ENCODE results near the gene JAZF1. TPM values are rescaled to one million over a fixed set of nuclear protein-coding genes. Genes with fewer than 3 reads are reported as not detected.
A peak's percentile ranks its signal among the peaks of the same experiment; 100 is the strongest.

Gene JAZF1
- total RNA-seq, 2 experiments from 2014 or later = 2.8 to 3.3 TPM

DNA sequence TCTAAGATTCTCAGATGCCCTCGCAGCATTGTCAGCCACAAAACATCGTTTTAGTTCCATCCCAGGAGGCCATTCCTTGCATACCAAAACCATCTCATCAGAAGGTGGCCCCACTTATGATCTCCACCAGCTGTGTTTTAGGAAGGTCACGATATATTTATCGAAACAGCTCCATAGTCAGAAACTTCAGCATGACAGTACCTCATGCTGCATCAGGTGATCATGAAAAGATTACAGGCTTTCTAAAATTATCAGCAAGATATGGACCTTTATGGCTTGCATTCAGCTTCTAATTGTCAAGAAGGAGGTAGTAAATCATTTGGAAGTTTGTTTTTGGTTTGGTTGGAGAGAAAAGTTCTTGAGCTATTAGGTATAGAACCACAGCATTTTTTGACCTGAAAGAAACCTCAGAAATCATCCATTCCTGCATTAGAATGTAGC lies 20.0 kb downstream of the JAZF1 start:
- Mint-ChIP-seq H3K4me3 (no peak overlapping the region), H3K27me3 (ENCODE audit: low read depth) (no peaks in the 10 kb centered on the region), H3K36me3 (ENCODE audit: low read depth) (no peaks in the 10 kb centered on the region), H3K9me3 (ENCODE audit: insufficient read depth) (no peaks in the 10 kb centered on the region), H3K4me1 (ENCODE audit: low read depth) (peaks cover 6% of the 10 kb centered on the region), H3K27ac (no peak overlapping the region)
- ChIA-PET CTCF (no interaction called here), POLR2A (no interaction called here)
- DNase-seq (no peak), ATAC-seq (no peak)

DNA sequence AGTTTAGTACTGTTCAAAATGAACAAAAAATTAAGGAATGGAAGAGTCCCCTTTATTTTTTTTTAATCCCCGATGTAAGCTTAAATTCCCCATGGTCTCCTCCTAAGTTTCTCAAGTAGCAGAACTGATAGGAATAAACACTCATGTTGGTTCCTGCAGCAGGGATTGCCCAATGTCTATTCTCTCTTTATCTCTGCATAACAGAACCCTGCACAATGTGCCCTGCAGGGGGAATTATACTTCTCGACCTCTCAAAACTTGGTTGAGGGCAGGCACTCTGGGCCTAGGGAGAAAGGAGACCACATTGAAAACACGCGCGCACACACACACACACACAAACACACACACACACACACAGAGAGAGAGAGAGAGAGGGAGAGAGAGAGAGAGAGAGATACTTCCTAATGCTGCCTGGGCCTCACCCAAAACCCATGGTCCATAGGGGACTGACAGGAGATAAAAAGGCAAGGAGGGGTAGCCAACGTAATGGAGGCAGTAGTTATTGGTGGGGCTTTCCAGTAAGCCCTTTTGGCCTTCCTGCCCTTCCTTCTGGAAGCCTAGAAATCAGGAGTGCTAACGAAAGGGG lies 22.7 kb downstream of the JAZF1 start:
- Mint-ChIP-seq H3K4me1 (ENCODE audit: low read depth) (peaks cover 28% of the 10 kb centered on the region), H3K27ac (no peak overlapping the region), H3K36me3 (ENCODE audit: low read depth) (no peaks in the 10 kb centered on the region), H3K4me3 (no peak overlapping the region), H3K27me3 (ENCODE audit: low read depth) (no peaks in the 10 kb centered on the region), H3K9me3 (ENCODE audit: insufficient read depth) (no peaks in the 10 kb centered on the region)
- CTCF ChIA-PET = no interaction called here
- ATAC-seq = no peak
- POLR2A ChIA-PET = no interaction called here
- DNase-seq = no peak

DNA sequence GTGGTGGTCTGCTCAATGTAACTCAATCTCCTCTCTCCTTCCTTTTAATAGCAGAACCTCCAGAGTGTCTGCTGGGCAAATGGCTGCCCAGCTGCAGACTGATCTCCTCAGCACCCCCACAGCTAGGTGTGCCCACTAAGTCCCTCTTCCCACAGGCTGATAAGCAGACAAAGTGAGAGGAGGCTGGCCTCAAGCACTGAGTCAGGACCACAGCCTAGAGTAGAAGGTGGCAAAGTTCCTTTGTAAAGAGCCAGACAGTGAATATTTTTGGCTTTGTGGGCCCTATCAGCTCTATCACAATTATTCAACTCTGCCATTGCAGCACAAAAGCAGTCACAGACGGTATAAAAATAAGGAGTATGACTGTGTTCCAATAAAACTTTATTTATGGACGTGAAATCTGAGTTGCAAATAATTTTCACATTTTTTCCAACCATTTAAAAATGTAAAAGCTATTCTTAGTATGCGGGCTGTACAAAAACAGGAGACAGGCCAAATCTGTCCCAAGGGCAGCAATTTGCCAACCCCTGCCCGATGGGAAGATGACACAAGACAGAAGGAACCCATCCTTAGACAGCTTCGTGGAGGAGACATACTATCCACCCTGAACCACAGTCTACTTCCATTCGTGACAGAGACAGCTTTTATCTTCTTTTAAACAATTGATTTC lies 23.4 kb downstream of the JAZF1 start:
- Mint-ChIP-seq H3K36me3 (ENCODE audit: low read depth) (no peaks in the 10 kb centered on the region), H3K9me3 (ENCODE audit: insufficient read depth) (no peaks in the 10 kb centered on the region), H3K4me3 (no peak overlapping the region), H3K4me1 (ENCODE audit: low read depth) (peaks cover 33% of the 10 kb centered on the region), H3K27ac (no peak overlapping the region), H3K27me3 (ENCODE audit: low read depth) (no peaks in the 10 kb centered on the region)
- no peak for ATAC-seq
- no peak for DNase-seq
- POLR2A ChIA-PET = no interaction called here
- CTCF ChIA-PET = no interaction called here

GRCh38 chr7:28156401-28156800 lies 24.2 kb downstream of the JAZF1 start:
- Mint-ChIP-seq H3K27me3 (ENCODE audit: low read depth) (no peaks in the 10 kb centered on the region), H3K4me1 (ENCODE audit: low read depth) (peaks cover 38% of the 10 kb centered on the region), H3K36me3 (ENCODE audit: low read depth) (no peaks in the 10 kb centered on the region), H3K27ac (no peak overlapping the region), H3K9me3 (ENCODE audit: insufficient read depth) (no peaks in the 10 kb centered on the region), H3K4me3 (no peak overlapping the region)
- DNase-seq (no peak), ATAC-seq (no peak)
- POLR2A ChIA-PET = no interaction called here
- CTCF ChIA-PET = no interaction called here

GRCh38 chr7:28155964-28156363 lies 24.6 kb downstream of the JAZF1 start:
- ATAC-seq = no peak
- Mint-ChIP-seq H3K4me1 (ENCODE audit: low read depth) (peaks cover 38% of the 10 kb centered on the region), H3K9me3 (ENCODE audit: insufficient read depth) (no peaks in the 10 kb centered on the region), H3K27ac (no peak overlapping the region), H3K36me3 (ENCODE audit: low read depth) (no peaks in the 10 kb centered on the region), H3K4me3 (no peak overlapping the region), H3K27me3 (ENCODE audit: low read depth) (no peaks in the 10 kb centered on the region)
- ChIA-PET CTCF (no interaction called here), POLR2A (no interaction called here)
- no peak for DNase-seq

- H3K27ac Mint-ChIP-seq = no peak overlapping the region
- CTCF ChIA-PET = no interaction called here
- H3K4me1 Mint-ChIP-seq (ENCODE audit: low read depth) = peaks cover 38% of the 10 kb centered on the region
- ATAC-seq (peak; percentile 61), DNase-seq (no peak)
- no peak overlapping the region for H3K4me3 Mint-ChIP-seq
- POLR2A ChIA-PET = no interaction called here
- H3K9me3 Mint-ChIP-seq (ENCODE audit: insufficient read depth) = no peaks in the 10 kb centered on the region
- H3K27me3 Mint-ChIP-seq (ENCODE audit: low read depth) = no peaks in the 10 kb centered on the region
- H3K36me3 Mint-ChIP-seq (ENCODE audit: low read depth) = no peaks in the 10 kb centered on the region
Observed at GRCh38 chr7:28155019-28155660, 25.5 kb downstream of the JAZF1 start.

DNA sequence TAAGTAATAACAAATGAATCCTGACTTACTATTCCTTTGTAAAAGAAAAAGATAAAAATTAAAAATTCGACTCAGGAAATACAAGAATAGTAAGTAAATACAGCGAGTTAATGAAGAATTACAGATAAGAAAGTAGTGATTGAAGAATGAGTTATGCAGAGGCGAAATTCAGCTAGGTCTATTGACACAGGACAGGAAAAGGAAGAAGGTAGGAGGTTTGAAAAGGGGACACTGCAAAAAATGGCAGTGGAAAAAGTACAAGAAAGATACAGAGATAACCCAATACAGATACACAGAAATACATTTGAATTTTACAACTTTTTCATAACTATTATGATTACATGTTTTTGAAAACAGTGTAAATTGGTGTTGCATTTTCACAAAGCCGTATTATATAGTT lies 28.0 kb downstream of the JAZF1 start:
- DNase-seq (no peak), ATAC-seq (no peak)
- Mint-ChIP-seq H3K4me3 (no peak overlapping the region), H3K4me1 (ENCODE audit: low read depth) (peaks cover 40% of the 10 kb centered on the region), H3K9me3 (ENCODE audit: insufficient read depth) (no peaks in the 10 kb centered on the region), H3K27me3 (ENCODE audit: low read depth) (no peaks in the 10 kb centered on the region), H3K27ac (no peak overlapping the region), H3K36me3 (ENCODE audit: low read depth) (no peaks in the 10 kb centered on the region)
- CTCF ChIA-PET = interaction anchor here (1.3 kb wide), 1 partner anchor 59 kb away, joined by 3 read pairs; no protein-coding TSS in a partner anchor
- POLR2A ChIA-PET = no interaction called here

DNA sequence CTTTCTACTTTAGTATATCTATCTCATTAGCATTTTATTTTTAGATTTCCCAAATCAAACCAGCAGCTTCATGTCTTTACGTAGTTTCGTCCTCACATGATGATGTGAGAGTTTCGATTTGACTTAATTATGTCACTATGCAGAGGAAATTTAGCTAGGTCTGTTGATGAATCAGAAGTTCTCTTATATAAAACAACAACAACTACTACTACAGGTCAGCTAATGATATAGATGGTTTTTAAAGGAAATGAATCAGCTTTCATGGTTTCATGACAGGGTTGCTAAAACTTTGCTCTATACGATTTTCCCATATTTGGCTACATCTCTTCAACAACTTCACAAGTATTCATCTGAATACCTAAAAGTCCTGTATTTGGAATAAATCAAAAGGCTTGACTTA lies 28.6 kb downstream of the JAZF1 start:
- no peaks in the 10 kb centered on the region for H3K9me3 Mint-ChIP-seq (ENCODE audit: insufficient read depth)
- H3K27me3 Mint-ChIP-seq (ENCODE audit: low read depth) = no peaks in the 10 kb centered on the region
- H3K36me3 Mint-ChIP-seq (ENCODE audit: low read depth) = no peaks in the 10 kb centered on the region
- ChIA-PET POLR2A (no interaction called here), CTCF (interaction anchor here (0.6 to 1.3 kb wide), 2 partner anchors 55 to 58 kb away, joined by 3 read pairs; no protein-coding TSS in a partner anchor)
- H3K27ac Mint-ChIP-seq = no peak overlapping the region
- peak; percentile 74 for ATAC-seq
- DNase-seq = no peak
- peaks cover 40% of the 10 kb centered on the region for H3K4me1 Mint-ChIP-seq (ENCODE audit: low read depth)
- H3K4me3 Mint-ChIP-seq = no peak overlapping the region

DNA sequence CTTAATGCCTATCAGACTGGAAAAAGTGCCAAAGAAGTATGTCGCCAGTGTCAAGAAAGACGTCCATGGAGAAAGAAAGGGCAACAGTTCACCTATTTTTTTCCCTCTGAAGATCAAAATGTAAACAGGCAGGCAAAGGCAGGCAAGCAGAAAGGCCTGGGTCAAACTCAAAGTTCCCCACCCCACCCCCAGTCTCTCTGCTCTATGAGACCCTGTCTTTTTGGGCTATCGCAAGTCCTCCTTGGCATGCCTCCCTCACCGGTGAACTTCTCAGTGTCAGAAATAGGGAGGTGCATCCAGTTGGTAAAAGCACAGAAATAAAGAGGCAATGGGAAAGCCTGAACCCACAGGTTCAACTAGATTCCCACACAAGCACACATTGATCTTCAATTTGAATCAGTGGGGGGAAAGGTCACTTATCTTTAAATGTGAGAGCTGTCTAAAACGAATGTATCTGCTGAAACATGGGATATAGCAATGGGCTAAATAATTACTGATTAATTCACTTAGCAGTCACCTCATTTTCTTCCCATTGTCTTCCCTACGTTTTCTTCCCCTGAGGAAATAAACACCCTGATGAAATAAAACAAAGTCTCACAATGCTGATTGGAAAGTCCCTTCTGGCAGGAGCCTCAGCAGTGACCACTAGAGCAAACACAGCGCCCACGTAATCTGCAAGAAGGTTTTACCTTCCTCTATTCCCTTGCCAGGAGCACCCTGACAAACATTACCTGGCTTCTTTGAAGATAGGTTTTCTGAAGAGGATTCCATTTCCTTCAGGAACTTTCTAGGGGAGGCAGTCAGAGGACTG lies 31.1 kb downstream of the JAZF1 start:
- CTCF ChIA-PET = interaction anchor here (0.9 kb wide), 1 partner anchor 213 kb away, joined by 3 read pairs; no protein-coding TSS in a partner anchor
- H3K27ac Mint-ChIP-seq = no peak overlapping the region
- H3K27me3 Mint-ChIP-seq (ENCODE audit: low read depth) = no peaks in the 10 kb centered on the region
- no peaks in the 10 kb centered on the region for H3K36me3 Mint-ChIP-seq (ENCODE audit: low read depth)
- H3K4me3 Mint-ChIP-seq = no peak overlapping the region
- DNase-seq = no peak
- POLR2A ChIA-PET = no interaction called here
- no peaks in the 10 kb centered on the region for H3K9me3 Mint-ChIP-seq (ENCODE audit: insufficient read depth)
- peaks cover 25% of the 10 kb centered on the region for H3K4me1 Mint-ChIP-seq (ENCODE audit: low read depth)
- no peak for ATAC-seq

- ChIA-PET POLR2A (no interaction called here), CTCF (no interaction called here)
- Mint-ChIP-seq H3K9me3 (ENCODE audit: insufficient read depth) (no peaks in the 10 kb centered on the region), H3K27ac (no peak overlapping the region), H3K27me3 (ENCODE audit: low read depth) (no peaks in the 10 kb centered on the region), H3K4me1 (ENCODE audit: low read depth) (peaks cover 2% of the 10 kb centered on the region), H3K4me3 (no peak overlapping the region), H3K36me3 (ENCODE audit: low read depth) (no peaks in the 10 kb centered on the region)
- DNase-seq = no peak
- no peak for ATAC-seq
Observed at GRCh38 chr7:28145931-28146330, 34.7 kb downstream of the JAZF1 start.

GRCh38 chr7:28145090-28145626 lies 35.4 kb downstream of the JAZF1 start:
- POLR2A ChIA-PET = no interaction called here
- DNase-seq (no peak), ATAC-seq (no peak)
- no peaks in the 10 kb centered on the region for H3K27me3 Mint-ChIP-seq (ENCODE audit: low read depth)
- peaks cover 2% of the 10 kb centered on the region for H3K4me1 Mint-ChIP-seq (ENCODE audit: low read depth)
- no peak overlapping the region for H3K4me3 Mint-ChIP-seq
- CTCF ChIA-PET = no interaction called here
- H3K27ac Mint-ChIP-seq = no peak overlapping the region
- no peaks in the 10 kb centered on the region for H3K36me3 Mint-ChIP-seq (ENCODE audit: low read depth)
- H3K9me3 Mint-ChIP-seq (ENCODE audit: insufficient read depth) = no peaks in the 10 kb centered on the region

DNA sequence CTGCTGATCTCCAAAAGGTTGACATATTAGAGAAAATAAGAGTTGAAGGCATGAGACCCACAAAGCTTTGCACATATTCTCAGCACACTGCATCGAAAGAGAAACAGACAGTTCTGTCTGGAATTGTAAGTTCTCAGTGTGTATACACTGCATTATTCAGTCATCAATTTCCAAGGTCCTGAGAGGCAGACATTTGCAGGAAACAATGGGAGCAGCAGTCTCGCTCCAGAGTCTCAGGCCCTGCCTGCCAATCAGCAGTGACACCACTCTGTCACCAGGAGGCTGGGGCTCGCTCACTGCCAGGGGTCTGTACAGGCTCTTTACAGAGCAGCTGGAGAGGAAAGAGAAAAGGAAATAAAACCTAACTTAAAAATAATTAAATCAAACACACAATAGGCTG lies 36.3 kb downstream of the JAZF1 start:
- ATAC-seq (no peak), DNase-seq (no peak)
- H3K27ac Mint-ChIP-seq = no peak overlapping the region
- POLR2A ChIA-PET = no interaction called here
- CTCF ChIA-PET = no interaction called here
- no peaks in the 10 kb centered on the region for H3K27me3 Mint-ChIP-seq (ENCODE audit: low read depth)
- H3K4me1 Mint-ChIP-seq (ENCODE audit: low read depth) = no peaks in the 10 kb centered on the region
- no peaks in the 10 kb centered on the region for H3K36me3 Mint-ChIP-seq (ENCODE audit: low read depth)
- H3K4me3 Mint-ChIP-seq = no peak overlapping the region
- no peaks in the 10 kb centered on the region for H3K9me3 Mint-ChIP-seq (ENCODE audit: insufficient read depth)
